ENCODE results near the gene TMTC2.

Gene TMTC2

GRCh38 chr12:83075471-83075870 lies 388.8 kb downstream of the TMTC2 start (continued):
- no peak for TF ChIP-seq ZNF280D (tag by site-specific recombination; IDR thresholded peaks at IDR 0.05)
- no peak for TF ChIP-seq ZNF48 (tag by site-specific recombination; IDR thresholded peaks at IDR 0.05)
- no peak for TF ChIP-seq ZNF791 (tag by site-specific recombination; IDR thresholded peaks at IDR 0.05)
- TF ChIP-seq WT1 (tag by site-specific recombination; IDR thresholded peaks at IDR 0.05): no peak
- no peak for TF ChIP-seq KLF16 (tag by site-specific recombination; IDR thresholded peaks at IDR 0.05)
- no peak for TF ChIP-seq ZNF292 (tag by site-specific recombination; IDR thresholded peaks at IDR 0.05; ENCODE audit: borderline replicate concordance, low read depth)
- TF ChIP-seq ZNF214 (tag by site-specific recombination; IDR thresholded peaks at IDR 0.05; ENCODE audit: borderline replicate concordance): no peak
- no peak for TF ChIP-seq ZBTB6 (tag by site-specific recombination; IDR thresholded peaks at IDR 0.05)

GRCh38 chr12:83077041-83077440 lies 390.3 kb downstream of the TMTC2 start:
- Histone ChIP-seq H3K36me3 (ENCODE audit: control insufficient read depth in 2 of 2, insufficient read depth in 1 of 2, low read length in 2 of 2) (no peaks in the 10 kb centered on the region), H3K9me3 (ENCODE audit: control insufficient read depth, insufficient read depth, low read depth, low read length) (no peaks in the 10 kb centered on the region), H3K4me3 (ENCODE audit: low read depth, low read length) (no peak overlapping the region), H3K4me1 (ENCODE audit: control insufficient read depth, insufficient read depth, low read length) (no peaks in the 10 kb centered on the region), H3K27ac (ENCODE audit: extremely low read depth, low read depth, low read length) (no peak overlapping the region)
- ChIA-PET CTCF (no interaction called here), POLR2A (no interaction called here)
- TF ChIP-seq ZNF335 (tag by site-specific recombination; conservative IDR thresholded peaks at IDR 0.05) (no peak), ZNF423 (tag by site-specific recombination; IDR thresholded peaks at IDR 0.05) (no peak), ZNF324 (tag by site-specific recombination; IDR thresholded peaks at IDR 0.05) (no peak)

GRCh38 chr12:83082690-83083276 lies 396.1 kb downstream of the TMTC2 start:
- CTCF ChIA-PET: no interaction called here
- no peak overlapping the region for H3K27ac ChIP-seq (ENCODE audit: extremely low read depth, low read depth, low read length)
- H3K4me3 ChIP-seq (ENCODE audit: low read depth, low read length): no peak overlapping the region
- H3K36me3 ChIP-seq (ENCODE audit: control insufficient read depth in 2 of 2, insufficient read depth in 1 of 2, low read length in 2 of 2): no peaks in the 10 kb centered on the region
- POLR2A ChIA-PET: no interaction called here
- peaks cover 5% of the 10 kb centered on the region; the same call in 1 of the 2 replicates for H3K4me1 ChIP-seq (ENCODE audit: control insufficient read depth, insufficient read depth, low read length)
- no peaks in the 10 kb centered on the region for H3K9me3 ChIP-seq (ENCODE audit: control insufficient read depth, insufficient read depth, low read depth, low read length)
- TF ChIP-seq ZNF600 (tag by site-specific recombination; IDR thresholded peaks at IDR 0.05) (no peak), ZNF544 (tag by site-specific recombination; IDR thresholded peaks at IDR 0.05) (no peak), PRDM6 (tag by site-specific recombination; IDR thresholded peaks at IDR 0.05) (no peak), HOXA7 (CRISPR knock-in tag; IDR thresholded peaks at IDR 0.05; ENCODE audit: borderline replicate concordance) (no peak), TSHZ1 (tag by site-specific recombination; IDR thresholded peaks at IDR 0.05; ENCODE audit: borderline replicate concordance) (no peak), ZNF777 (tag by site-specific recombination; IDR thresholded peaks at IDR 0.05; ENCODE audit: borderline replicate concordance) (no peak), ATF2 (tag by site-specific recombination; IDR thresholded peaks at IDR 0.05; ENCODE audit: low read depth) (no peak), OVOL3 (tag by site-specific recombination; IDR thresholded peaks at IDR 0.05) (no peak), ZNF48 (tag by site-specific recombination; IDR thresholded peaks at IDR 0.05) (no peak), OSR2 (tag by site-specific recombination; IDR thresholded peaks at IDR 0.05) (no peak), ZNF10 (tag by site-specific recombination; IDR thresholded peaks at IDR 0.05) (no peak), SP7 (tag by site-specific recombination; IDR thresholded peaks at IDR 0.05) (no peak), ZNF768 (tag by site-specific recombination; IDR thresholded peaks at IDR 0.05) (no peak), ZNF626 (tag by site-specific recombination; IDR thresholded peaks at IDR 0.05) (no peak)
